K562 treated with DMSO at 1 percent for 4 hours (cell line): ENCODE data around the gene RBMXL2. TPM values are rescaled to one million over a fixed set of nuclear protein-coding genes. Genes with fewer than 3 reads are reported as not detected.

Experiments used
- total RNA-seq: library from RNA; unstranded; fragments of 300-600 nt; gene quantifications from 2 replicates; pipeline ENCODE4 v1.2.3, GENCODE V29; 2022; ENCODE audit not compliant: insufficient read depth

Gene RBMXL2
- total RNA-seq = not detected in 2 replicates

GRCh38 chr11:7088921-7089320 is at the start of gene RBMXL2:
RBMXL2 (plus strand) TSS chr11:7088998; CDS start chr11:7089121, 123 bp downstream.

Other genes starting within 250 kb of the RBMXL2 start
- gene OR10A5, start 243.3 kb upstream of the RBMXL2 start, total RNA-seq = not detected in 2 replicates
- not detected in 2 replicates for gene OR10A2, start 225.9 kb upstream of the RBMXL2 start, total RNA-seq
- gene OR10A4, start 212.4 kb upstream of the RBMXL2 start, total RNA-seq = not detected in 2 replicates
- gene OR2D2, start 196.5 kb upstream of the RBMXL2 start, total RNA-seq = not detected in 2 replicates
- not detected in 2 replicates for gene OR2D3, start 168.0 kb upstream of the RBMXL2 start, total RNA-seq
- 2.6 and 3.6 TPM in 2 replicates for gene ZNF215, start 162.6 kb upstream of the RBMXL2 start, total RNA-seq
- gene ZNF214, start 68.7 kb upstream of the RBMXL2 start, total RNA-seq = not detected in 2 replicates
- 0.31 TPM in 1 of 2 replicates, not detected in the other for gene NLRP14, start 68.5 kb upstream of the RBMXL2 start, total RNA-seq
- not detected in 2 replicates for gene SYT9, start 162.9 kb downstream of the RBMXL2 start, total RNA-seq